ENCODE measurements around the gene ZWILCH. TPM values are rescaled to one million over a fixed set of nuclear protein-coding genes. Genes with fewer than 3 reads are reported as not detected.

The ZWILCH gene

GRCh38 chr15:66598095-66598815 is 93.1 kb downstream of the ZWILCH start:
- Histone ChIP-seq H3K36me3 (ENCODE audit: insufficient read depth, low read length) (no peaks in the 10 kb centered on the region), H3K27me3 (ENCODE audit: control insufficient read depth, insufficient read depth, low read length) (peaks cover 31% of the 10 kb centered on the region), H3K4me2 (ENCODE audit: low read length) (no peak overlapping the region), H3K9me3 (replicated peaks; ENCODE audit: low read length) (no peaks in the 10 kb centered on the region), H3K4me3 (ENCODE audit: low read length) (no peak overlapping the region), H3K4me1 (ENCODE audit: control insufficient read depth, insufficient read depth, low read length) (peaks cover 3% of the 10 kb centered on the region), H3K9ac (ENCODE audit: low read depth, low read length) (no peak overlapping the region)

Small RNA genes within 50 kb of the gene (small RNA-seq; reads per million reads assigned to genes)
- gene MIR4512 (not detected), gene RF01159 (not detected), gene SNORD16 (not detected), gene SNORD18A (not detected), gene SNORD18B (not detected), gene SNORD18C (not detected)
